PC-3 (cell line): ENCODE results near the gene CAMSAP1.

Source experiments
- EZH2 ChIP-seq: fragments of 300-600 bp; sonication (generic); IDR thresholded peaks from one replicate; pipeline ENCODE4 v1.6.1; 2017; ENCODE audit warnings: antibody characterized with exemption, mild to moderate bottlenecking, low read length; ENCODE audit not compliant: unreplicated experiment
- TF ChIP-seq, protein P1 (sequence below): fragments of 300-600 bp; sonication (generic); conservative IDR thresholded peaks from 2 replicates; pipeline ENCODE4 v1.5.1; 2017; ENCODE audit warnings: antibody characterized with exemption, low read depth, mild to moderate bottlenecking, low read length

DNA sequence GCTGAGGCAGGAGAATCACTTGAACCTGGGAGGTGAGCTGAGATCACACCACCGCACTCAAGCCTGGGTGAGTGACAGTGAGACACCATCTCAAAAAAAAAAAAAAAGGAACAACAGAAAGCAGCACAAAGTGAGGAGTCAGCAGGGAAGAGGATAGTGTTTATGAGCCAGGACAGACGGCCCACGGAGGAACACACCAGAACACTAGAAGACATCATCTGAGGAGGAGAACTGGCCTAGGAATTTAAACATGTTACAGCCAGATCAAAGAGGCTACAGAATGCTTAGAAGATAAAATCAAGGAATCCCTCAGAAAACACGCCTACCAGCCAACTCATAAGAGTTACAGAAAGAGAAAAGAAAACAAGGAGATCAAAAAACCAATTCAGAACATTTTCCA lies 41.6 kb upstream of the CAMSAP1 start:
- TF ChIP-seq, protein P1, sequence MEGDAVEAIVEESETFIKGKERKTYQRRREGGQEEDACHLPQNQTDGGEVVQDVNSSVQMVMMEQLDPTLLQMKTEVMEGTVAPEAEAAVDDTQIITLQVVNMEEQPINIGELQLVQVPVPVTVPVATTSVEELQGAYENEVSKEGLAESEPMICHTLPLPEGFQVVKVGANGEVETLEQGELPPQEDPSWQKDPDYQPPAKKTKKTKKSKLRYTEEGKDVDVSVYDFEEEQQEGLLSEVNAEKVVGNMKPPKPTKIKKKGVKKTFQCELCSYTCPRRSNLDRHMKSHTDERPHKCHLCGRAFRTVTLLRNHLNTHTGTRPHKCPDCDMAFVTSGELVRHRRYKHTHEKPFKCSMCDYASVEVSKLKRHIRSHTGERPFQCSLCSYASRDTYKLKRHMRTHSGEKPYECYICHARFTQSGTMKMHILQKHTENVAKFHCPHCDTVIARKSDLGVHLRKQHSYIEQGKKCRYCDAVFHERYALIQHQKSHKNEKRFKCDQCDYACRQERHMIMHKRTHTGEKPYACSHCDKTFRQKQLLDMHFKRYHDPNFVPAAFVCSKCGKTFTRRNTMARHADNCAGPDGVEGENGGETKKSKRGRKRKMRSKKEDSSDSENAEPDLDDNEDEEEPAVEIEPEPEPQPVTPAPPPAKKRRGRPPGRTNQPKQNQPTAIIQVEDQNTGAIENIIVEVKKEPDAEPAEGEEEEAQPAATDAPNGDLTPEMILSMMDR: no peak
- no peak for TF ChIP-seq EZH2
